SHP77 treated with DMSO at 0.1 percent for 48 hours (cell line): ENCODE data around the gene THSD4.

Source experiments
- DNase-seq: peaks from one replicate; lab custom pipeline; 2025; lab: John Stamatoyannopoulos, UW

Gene THSD4

GRCh38 chr15:71329497-71330260, 214.4 kb downstream of the THSD4 start:
- DNase-seq = no peak

GRCh38 chr15:71330638-71331162, 215.4 kb downstream of the THSD4 start:
- DNase-seq = no peak

- no peak for DNase-seq
Measured at GRCh38 chr15:71331173-71331572, 215.9 kb downstream of the THSD4 start.

- no peak for DNase-seq
Measured at GRCh38 chr15:71332431-71333004, 217.2 kb downstream of the THSD4 start.

GRCh38 chr15:71333136-71333700, 217.9 kb downstream of the THSD4 start:
- no peak for DNase-seq

GRCh38 chr15:71333839-71334238, 218.6 kb downstream of the THSD4 start:
- DNase-seq = no peak

GRCh38 chr15:71334434-71334833, 219.2 kb downstream of the THSD4 start:
- DNase-seq = no peak

- no peak for DNase-seq
Measured at GRCh38 chr15:71334873-71335272, 219.6 kb downstream of the THSD4 start.

GRCh38 chr15:71335591-71335990, 220.3 kb downstream of the THSD4 start:
- DNase-seq = no peak

- DNase-seq = no peak
Measured at GRCh38 chr15:71336671-71337070, 221.4 kb downstream of the THSD4 start.

- DNase-seq = no peak
Measured at GRCh38 chr15:71337197-71337845, 222.1 kb downstream of the THSD4 start.

GRCh38 chr15:71338265-71338664, 223.0 kb downstream of the THSD4 start:
- no peak for DNase-seq

GRCh38 chr15:71338827-71339542, 223.7 kb downstream of the THSD4 start:
- DNase-seq = no peak

GRCh38 chr15:71341811-71342550, 226.7 kb downstream of the THSD4 start:
- DNase-seq = no peak

GRCh38 chr15:71342658-71343057, 227.4 kb downstream of the THSD4 start:
- DNase-seq = no peak

GRCh38 chr15:71344316-71344715, 229.0 kb downstream of the THSD4 start:
- DNase-seq = no peak

GRCh38 chr15:71345186-71345585, 229.9 kb downstream of the THSD4 start:
- no peak for DNase-seq

- no peak for DNase-seq
Measured at GRCh38 chr15:71346464-71346863, 231.2 kb downstream of the THSD4 start.

GRCh38 chr15:71348597-71348996, 233.3 kb downstream of the THSD4 start:
- no peak for DNase-seq

GRCh38 chr15:71349336-71349735, 234.1 kb downstream of the THSD4 start:
- no peak for DNase-seq
